Ishikawa (cell line): ENCODE results near the gene STAT6.

Experiments
- CREB1 ChIP-seq: IDR thresholded peaks from 2 replicates; pipeline ENCODE4 v1.6.1; 2012; ENCODE audit warnings: low read depth
- EGR1 ChIP-seq: IDR thresholded peaks from 2 replicates; pipeline ENCODE4 v1.6.1; 2012
- EP300 ChIP-seq: IDR thresholded peaks from 2 replicates; pipeline ENCODE4 v1.6.1; 2012; ENCODE audit warnings: borderline replicate concordance
- FOXM1 ChIP-seq: IDR thresholded peaks from 2 replicates; pipeline ENCODE4 v1.6.1; 2012; ENCODE audit warnings: low read depth, borderline replicate concordance
- MAX ChIP-seq: IDR thresholded peaks from 2 replicates; pipeline ENCODE4 v1.6.1; 2012
- NFIC ChIP-seq: IDR thresholded peaks from 2 replicates; pipeline ENCODE4 v1.6.1; 2012
- RAD21 ChIP-seq: IDR thresholded peaks from 2 replicates; pipeline ENCODE4 v1.6.1; 2012; ENCODE audit warnings: low read depth
- TAF1 ChIP-seq: IDR thresholded peaks from 2 replicates; pipeline ENCODE4 v1.6.1; 2012; ENCODE audit warnings: low read depth, mild to moderate bottlenecking
- TCF12 ChIP-seq: IDR thresholded peaks from 2 replicates; pipeline ENCODE4 v1.6.1; 2012; ENCODE audit warnings: low read depth
- TEAD4 ChIP-seq: IDR thresholded peaks from 2 replicates; pipeline ENCODE4 v1.6.1; 2012
- YY1 ChIP-seq: IDR thresholded peaks from 2 replicates; pipeline ENCODE4 v1.6.1; 2012; ENCODE audit warnings: low read depth
- ZBTB7A ChIP-seq: IDR thresholded peaks from 2 replicates; pipeline ENCODE4 v1.6.1; 2012; ENCODE audit warnings: low read depth
- TF ChIP-seq, protein P1 (sequence below): IDR thresholded peaks from 2 replicates; pipeline ENCODE4 v1.6.1; 2012; ENCODE audit warnings: low read depth, mild to moderate bottlenecking

DNA sequence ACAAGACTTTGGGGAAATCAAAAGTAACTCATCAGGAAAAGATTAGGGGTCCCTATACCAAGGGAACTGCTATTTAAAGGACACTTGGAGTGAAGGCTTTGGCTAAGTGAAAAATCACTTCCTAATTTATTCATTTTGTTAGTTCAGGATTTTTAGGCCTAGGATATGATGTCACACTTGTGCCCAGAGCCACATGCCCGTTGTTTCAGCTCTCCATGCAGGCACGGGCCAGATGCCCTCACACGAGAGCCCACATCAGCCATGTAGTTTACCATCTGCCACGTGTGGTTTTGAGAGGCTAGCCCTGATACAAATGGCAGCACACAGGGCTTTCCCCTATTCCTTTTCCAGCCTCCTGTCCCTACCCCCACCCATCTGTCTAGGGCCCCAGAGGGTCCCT lies 48.1 kb upstream of the STAT6 start:
- TF ChIP-seq EP300: no peak
- TF ChIP-seq MAX: no peak
- no peak for TF ChIP-seq TAF1
- no peak for TF ChIP-seq NFIC
- TF ChIP-seq TEAD4: no peak
- no peak for TF ChIP-seq YY1
- no peak for TF ChIP-seq FOXM1
- no peak for TF ChIP-seq ZBTB7A
- TF ChIP-seq, protein P1, sequence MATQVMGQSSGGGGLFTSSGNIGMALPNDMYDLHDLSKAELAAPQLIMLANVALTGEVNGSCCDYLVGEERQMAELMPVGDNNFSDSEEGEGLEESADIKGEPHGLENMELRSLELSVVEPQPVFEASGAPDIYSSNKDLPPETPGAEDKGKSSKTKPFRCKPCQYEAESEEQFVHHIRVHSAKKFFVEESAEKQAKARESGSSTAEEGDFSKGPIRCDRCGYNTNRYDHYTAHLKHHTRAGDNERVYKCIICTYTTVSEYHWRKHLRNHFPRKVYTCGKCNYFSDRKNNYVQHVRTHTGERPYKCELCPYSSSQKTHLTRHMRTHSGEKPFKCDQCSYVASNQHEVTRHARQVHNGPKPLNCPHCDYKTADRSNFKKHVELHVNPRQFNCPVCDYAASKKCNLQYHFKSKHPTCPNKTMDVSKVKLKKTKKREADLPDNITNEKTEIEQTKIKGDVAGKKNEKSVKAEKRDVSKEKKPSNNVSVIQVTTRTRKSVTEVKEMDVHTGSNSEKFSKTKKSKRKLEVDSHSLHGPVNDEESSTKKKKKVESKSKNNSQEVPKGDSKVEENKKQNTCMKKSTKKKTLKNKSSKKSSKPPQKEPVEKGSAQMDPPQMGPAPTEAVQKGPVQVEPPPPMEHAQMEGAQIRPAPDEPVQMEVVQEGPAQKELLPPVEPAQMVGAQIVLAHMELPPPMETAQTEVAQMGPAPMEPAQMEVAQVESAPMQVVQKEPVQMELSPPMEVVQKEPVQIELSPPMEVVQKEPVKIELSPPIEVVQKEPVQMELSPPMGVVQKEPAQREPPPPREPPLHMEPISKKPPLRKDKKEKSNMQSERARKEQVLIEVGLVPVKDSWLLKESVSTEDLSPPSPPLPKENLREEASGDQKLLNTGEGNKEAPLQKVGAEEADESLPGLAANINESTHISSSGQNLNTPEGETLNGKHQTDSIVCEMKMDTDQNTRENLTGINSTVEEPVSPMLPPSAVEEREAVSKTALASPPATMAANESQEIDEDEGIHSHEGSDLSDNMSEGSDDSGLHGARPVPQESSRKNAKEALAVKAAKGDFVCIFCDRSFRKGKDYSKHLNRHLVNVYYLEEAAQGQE: no peak
- TF ChIP-seq EGR1: no peak
- TF ChIP-seq RAD21: no peak
- no peak for TF ChIP-seq TCF12
- TF ChIP-seq CREB1: no peak
